HEK293 (cell line): ENCODE data around the gene TMEM151A.

Experiments used
- CTCF ChIA-PET: fragments of 350-600 bp; formaldehyde crosslinking; extraction: SDS; loops from one replicate; lab custom pipeline; 2021; ENCODE audit warnings: antibody characterized with exemption; lab: Yijun Ruan, JAX
- POLR2A ChIA-PET: fragments of 300-600 bp; formaldehyde crosslinking; extraction: SDS; loops from one replicate; lab custom pipeline; 2020; ENCODE audit warnings: antibody characterized with exemption, inconsistent platforms; lab: Yijun Ruan, JAX
- H3K27ac ChIP-seq: fragments of 200-500 bp; sonication (Bioruptor generic); 2 replicates; pipeline ENCODE4 v1.5.1; 2014; ENCODE audit warnings: low read depth, low read length, control low read depth, inconsistent platforms; ENCODE audit errors: extremely low read depth
- H3K36me3 ChIP-seq, 2 experiments: fragments of 200-500 bp in 1 of 2; sonication (Bioruptor generic) in 1 of 2; 1 replicate in 1 of 2; 2 replicates in 1 of 2; pipeline ENCODE4 v1.5.1; 2014 to 2017; ENCODE audit warnings: inconsistent platforms in 2 of 2, low read length in 2 of 2; ENCODE audit not compliant: control insufficient read depth in 2 of 2, insufficient read depth in 1 of 2
- H3K4me1 ChIP-seq: fragments of 200-500 bp; sonication (Bioruptor generic); 2 replicates; pipeline ENCODE4 v1.5.1; 2014; ENCODE audit warnings: mild to moderate bottlenecking, low read length, inconsistent platforms; ENCODE audit not compliant: control insufficient read depth, insufficient read depth
- H3K4me3 ChIP-seq: 2 replicates; pipeline ENCODE4 v1.5.1; 2011; ENCODE audit warnings: low read depth, mild to moderate bottlenecking, control low read depth, low read length, moderate library complexity
- H3K9me3 ChIP-seq: fragments of 200-500 bp; sonication (Bioruptor generic); 2 replicates; pipeline ENCODE4 v1.5.1; 2014; ENCODE audit warnings: low read depth, low read length, inconsistent platforms; ENCODE audit not compliant: control insufficient read depth, insufficient read depth
- GLIS1 ChIP-seq: fragments of 450-650 bp; formaldehyde crosslinking; IDR thresholded peaks from 2 replicates; pipeline ENCODE4 v1.5.1; 2016; ENCODE audit warnings: missing biosample characterization, missing genetic modification characterization
- GLIS2 ChIP-seq: fragments of 450-650 bp; formaldehyde crosslinking; IDR thresholded peaks from 2 replicates; pipeline ENCODE4 v1.5.1; 2016; ENCODE audit warnings: missing biosample characterization, missing genetic modification characterization
- KLF1 ChIP-seq: fragments of 450-650 bp; formaldehyde crosslinking; IDR thresholded peaks from 2 replicates; pipeline ENCODE4 v1.5.1; 2016; ENCODE audit warnings: missing biosample characterization, missing genetic modification characterization
- KLF16 ChIP-seq: fragments of 450-650 bp; formaldehyde crosslinking; IDR thresholded peaks from 2 replicates; pipeline ENCODE4 v1.5.1; 2017; ENCODE audit warnings: missing biosample characterization, missing genetic modification characterization
- KLF7 ChIP-seq: fragments of 450-650 bp; formaldehyde crosslinking; IDR thresholded peaks from 2 replicates; pipeline ENCODE4 v1.5.1; 2016; ENCODE audit warnings: missing biosample characterization, missing genetic modification characterization, borderline replicate concordance
- KLF8 ChIP-seq: fragments of 450-650 bp; formaldehyde crosslinking; IDR thresholded peaks from 2 replicates; pipeline ENCODE4 v1.5.1; 2016; ENCODE audit warnings: missing biosample characterization, missing genetic modification characterization
- MZF1 ChIP-seq: fragments of 450-650 bp; formaldehyde crosslinking; IDR thresholded peaks from 2 replicates; pipeline ENCODE4 v1.5.1; 2017; ENCODE audit warnings: missing biosample characterization, missing genetic modification characterization, borderline replicate concordance
- PATZ1 ChIP-seq: fragments of 450-650 bp; formaldehyde crosslinking; IDR thresholded peaks from 2 replicates; pipeline ENCODE4 v1.5.1; 2016; ENCODE audit warnings: missing biosample characterization, missing genetic modification characterization
- REPIN1 ChIP-seq: fragments of 450-650 bp; formaldehyde crosslinking; IDR thresholded peaks from 2 replicates; pipeline ENCODE4 v1.5.1; 2017; ENCODE audit warnings: missing biosample characterization, missing genetic modification characterization, low read depth
- SCRT2 ChIP-seq: fragments of 450-650 bp; formaldehyde crosslinking; IDR thresholded peaks from 2 replicates; pipeline ENCODE4 v1.5.1; 2016; ENCODE audit warnings: missing biosample characterization, missing genetic modification characterization
- SP2 ChIP-seq: fragments of 450-650 bp; formaldehyde crosslinking; IDR thresholded peaks from 2 replicates; pipeline ENCODE4 v1.5.1; 2016; ENCODE audit warnings: missing biosample characterization, missing genetic modification characterization
- SP7 ChIP-seq: fragments of 450-650 bp; formaldehyde crosslinking; IDR thresholded peaks from 2 replicates; pipeline ENCODE4 v1.5.1; 2016; ENCODE audit warnings: missing biosample characterization, missing genetic modification characterization
- ZBTB11 ChIP-seq: fragments of 450-650 bp; formaldehyde crosslinking; conservative IDR thresholded peaks from 2 replicates; pipeline ENCODE4 v1.5.1; 2016; ENCODE audit warnings: low read depth, missing biosample characterization, missing genetic modification characterization
- ZBTB17 ChIP-seq: fragments of 450-650 bp; formaldehyde crosslinking; IDR thresholded peaks from 2 replicates; pipeline ENCODE4 v1.5.1; 2016; ENCODE audit warnings: missing biosample characterization, missing genetic modification characterization
- ZBTB20 ChIP-seq: fragments of 450-650 bp; formaldehyde crosslinking; IDR thresholded peaks from 2 replicates; pipeline ENCODE4 v1.5.1; 2016; ENCODE audit warnings: missing biosample characterization, missing genetic modification characterization
- ZFHX2 ChIP-seq: fragments of 450-650 bp; formaldehyde crosslinking; conservative IDR thresholded peaks from 2 replicates; pipeline ENCODE4 v1.5.1; 2016; ENCODE audit warnings: missing biosample characterization, missing genetic modification characterization
- ZNF121 ChIP-seq: fragments of 450-650 bp; formaldehyde crosslinking; IDR thresholded peaks from 2 replicates; pipeline ENCODE4 v1.5.1; 2016; ENCODE audit warnings: missing biosample characterization, missing genetic modification characterization
- ZNF174 ChIP-seq: fragments of 450-650 bp; formaldehyde crosslinking; IDR thresholded peaks from 2 replicates; pipeline ENCODE4 v1.5.0; 2017; ENCODE audit warnings: missing biosample characterization, mild to moderate bottlenecking, missing genetic modification characterization
- ZNF18 ChIP-seq: fragments of 450-650 bp; formaldehyde crosslinking; IDR thresholded peaks from 2 replicates; pipeline ENCODE4 v1.5.1; 2016; ENCODE audit warnings: missing biosample characterization, missing genetic modification characterization
- ZNF341 ChIP-seq: fragments of 450-650 bp; formaldehyde crosslinking; IDR thresholded peaks from 2 replicates; pipeline ENCODE4; 2016; ENCODE audit warnings: low read depth, missing biosample characterization, missing genetic modification characterization
- ZNF513 ChIP-seq: fragments of 450-650 bp; IDR thresholded peaks from 2 replicates; pipeline ENCODE4 v1.5.1; 2018; ENCODE audit warnings: missing biosample characterization, missing genetic modification characterization
- ZNF561 ChIP-seq: fragments of 450-650 bp; IDR thresholded peaks from 2 replicates; pipeline ENCODE4 v1.5.1; 2018; ENCODE audit warnings: missing biosample characterization, missing genetic modification characterization, borderline replicate concordance
- TF ChIP-seq, protein P1 (sequence below): fragments of 450-650 bp; formaldehyde crosslinking; IDR thresholded peaks from 2 replicates; pipeline ENCODE4 v1.5.1; 2017; ENCODE audit warnings: missing biosample characterization, missing genetic modification characterization
- TF ChIP-seq, protein P2 (sequence below): fragments of 450-650 bp; formaldehyde crosslinking; optimal IDR thresholded peaks from 2 replicates; pipeline ENCODE3; 2016; ENCODE audit warnings: missing biosample characterization, mild to moderate bottlenecking, missing genetic modification characterization

The TMEM151A gene

DNA sequence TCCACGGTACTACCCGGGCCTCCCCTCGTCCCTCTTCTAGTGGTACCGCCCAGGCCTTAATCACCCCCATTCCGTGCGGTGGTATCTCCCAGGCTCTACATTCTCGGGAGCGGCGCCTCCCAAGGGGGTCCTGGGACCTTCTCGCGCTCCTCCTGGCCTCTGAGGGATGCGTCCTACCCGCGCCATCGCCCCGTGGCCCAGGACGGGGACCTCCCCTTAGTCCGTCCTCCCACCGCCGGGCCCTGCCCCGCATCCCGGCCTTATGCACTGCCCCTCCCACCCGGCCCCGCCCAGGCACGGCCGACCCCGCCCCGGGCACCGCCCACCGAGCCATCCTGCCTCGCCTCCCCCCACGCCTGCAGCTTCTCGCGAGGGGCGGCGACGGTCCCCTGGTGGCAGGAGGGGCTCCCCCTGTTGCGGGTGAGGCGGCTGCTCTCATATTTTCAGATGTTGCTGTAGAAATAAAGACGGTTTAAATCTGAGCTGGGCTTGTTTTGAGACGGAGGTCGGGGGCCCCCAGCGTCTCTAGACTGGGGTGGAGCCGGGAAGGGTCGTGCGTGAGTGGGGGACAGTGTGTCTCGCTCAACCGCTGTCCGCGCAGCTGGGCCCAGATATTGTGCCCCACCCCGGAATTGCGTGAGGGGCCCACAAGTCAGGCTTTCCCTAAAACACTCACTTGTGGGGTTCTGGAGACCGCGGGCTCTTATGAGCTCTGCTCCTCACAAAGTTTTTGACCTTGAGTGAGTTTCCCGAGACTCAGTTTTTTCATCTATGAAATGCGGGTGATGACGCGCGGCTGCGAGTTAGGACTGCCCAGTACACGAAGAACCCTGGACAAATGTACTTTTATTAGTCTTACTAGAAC lies 24.1 kb upstream of the TMEM151A start:
- POLR2A ChIA-PET: interaction anchor here (0.5 to 1.8 kb wide), 10 partner anchors 8 to 408 kb away, joined by 3 to 9 read pairs (median 5); partner anchors contain the start of genes CNIH2, DPP3, MUS81 and YIF1A
- CTCF ChIA-PET: interaction anchor here (0.5 to 1.4 kb wide), 8 partner anchors 11 to 379 kb away, joined by 3 to 6 read pairs (median 4); partner anchors contain the start of genes FIBP and YIF1A
- peaks cover 0 to 66% of the 10 kb centered on the region in 2 experiments; a peak in 2 of 3 replicates for H3K36me3 ChIP-seq
- peaks cover 2% of the 10 kb centered on the region; the same call in 1 of the 2 replicates for H3K4me1 ChIP-seq
- H3K4me3 ChIP-seq: peak overlapping the region; percentile 45
- H3K9me3 ChIP-seq: no peaks in the 10 kb centered on the region
- H3K27ac ChIP-seq: peak overlapping the region; percentile 73
- TF ChIP-seq PATZ1 (tag by site-specific recombination) (peak; percentile 83), KLF1 (peak; percentile 82), SCRT2 (tag by site-specific recombination) (peak; percentile 33; the same call in 1 of the 2 replicates), ZNF513 (tag by site-specific recombination) (no peak), KLF7 (0 out of 2 replicates have a peak, but pooled peaks have one; percentile 27), MZF1 (tag by site-specific recombination) (no peak), REPIN1 (tag by site-specific recombination) (no peak), SP7 (tag by site-specific recombination) (no peak), ZNF18 (no peak), ZNF174 (no peak), ZFHX2 (tag by site-specific recombination) (peak; percentile 37), KLF8 (tag by site-specific recombination) (peak; percentile 74), ZNF121 (tag by site-specific recombination) (no peak), ZBTB11 (tag by site-specific recombination) (0 out of 2 replicates have a peak, but pooled peaks have one; percentile 32), ZBTB17 (tag by site-specific recombination) (peak; percentile 35; the same call in 1 of the 2 replicates), ZNF561 (peak; percentile 55; the same call in 1 of the 2 replicates), SP2 (tag by site-specific recombination) (peak; percentile 79), GLIS1 (tag by site-specific recombination) (peak; percentile 55; the same call in 1 of the 2 replicates), GLIS2 (tag by site-specific recombination) (peak; percentile 87; the same call in 1 of the 2 replicates), KLF16 (tag by site-specific recombination) (0 out of 2 replicates have a peak, but pooled peaks have one; percentile 31), ZNF341 (tag by site-specific recombination) (peak; percentile 71), ZBTB20 (tag by site-specific recombination) (peak; percentile 61; the same call in 1 of the 2 replicates)
- TF ChIP-seq, protein P1, sequence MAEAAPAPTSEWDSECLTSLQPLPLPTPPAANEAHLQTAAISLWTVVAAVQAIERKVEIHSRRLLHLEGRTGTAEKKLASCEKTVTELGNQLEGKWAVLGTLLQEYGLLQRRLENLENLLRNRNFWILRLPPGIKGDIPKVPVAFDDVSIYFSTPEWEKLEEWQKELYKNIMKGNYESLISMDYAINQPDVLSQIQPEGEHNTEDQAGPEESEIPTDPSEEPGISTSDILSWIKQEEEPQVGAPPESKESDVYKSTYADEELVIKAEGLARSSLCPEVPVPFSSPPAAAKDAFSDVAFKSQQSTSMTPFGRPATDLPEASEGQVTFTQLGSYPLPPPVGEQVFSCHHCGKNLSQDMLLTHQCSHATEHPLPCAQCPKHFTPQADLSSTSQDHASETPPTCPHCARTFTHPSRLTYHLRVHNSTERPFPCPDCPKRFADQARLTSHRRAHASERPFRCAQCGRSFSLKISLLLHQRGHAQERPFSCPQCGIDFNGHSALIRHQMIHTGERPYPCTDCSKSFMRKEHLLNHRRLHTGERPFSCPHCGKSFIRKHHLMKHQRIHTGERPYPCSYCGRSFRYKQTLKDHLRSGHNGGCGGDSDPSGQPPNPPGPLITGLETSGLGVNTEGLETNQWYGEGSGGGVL: peak; percentile 37; the same call in 1 of the 2 replicates
- TF ChIP-seq, protein P2, sequence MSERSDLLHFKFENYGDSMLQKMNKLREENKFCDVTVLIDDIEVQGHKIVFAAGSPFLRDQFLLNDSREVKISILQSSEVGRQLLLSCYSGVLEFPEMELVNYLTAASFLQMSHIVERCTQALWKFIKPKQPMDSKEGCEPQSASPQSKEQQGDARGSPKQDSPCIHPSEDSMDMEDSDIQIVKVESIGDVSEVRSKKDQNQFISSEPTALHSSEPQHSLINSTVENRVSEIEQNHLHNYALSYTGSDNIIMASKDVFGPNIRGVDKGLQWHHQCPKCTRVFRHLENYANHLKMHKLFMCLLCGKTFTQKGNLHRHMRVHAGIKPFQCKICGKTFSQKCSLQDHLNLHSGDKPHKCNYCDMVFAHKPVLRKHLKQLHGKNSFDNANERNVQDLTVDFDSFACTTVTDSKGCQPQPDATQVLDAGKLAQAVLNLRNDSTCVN (tag by site-specific recombination): peak; percentile 25
